H9 (cell line): ENCODE results near the gene CACNB2. TPM values are rescaled to one million over a fixed set of nuclear protein-coding genes. Genes with fewer than 3 reads are reported as not detected.

Source experiments
- DNase-seq: peaks from one replicate; pipeline ENCODE4 v3.0.0-alpha.2; 2017
- H2AFZ ChIP-seq: one replicate; pipeline ENCODE4 v1.6.1; 2013; ENCODE audit warnings: mild to moderate bottlenecking, low read length, control low read depth, moderate library complexity
- H2AK5ac ChIP-seq: 2 replicates; pipeline ENCODE4 v1.6.1; 2013; ENCODE audit warnings: low read length, control low read depth, mixed read lengths; ENCODE audit not compliant: insufficient read length
- H2BK120ac ChIP-seq: one replicate; pipeline ENCODE4 v1.6.1; 2013; ENCODE audit warnings: low read depth, mild to moderate bottlenecking, low read length, control low read depth, inconsistent platforms; ENCODE audit not compliant: poor library complexity, severe bottlenecking
- H2BK12ac ChIP-seq: 2 replicates; pipeline ENCODE4 v1.6.1; 2013; ENCODE audit warnings: low read length, control low read depth, mixed read lengths, low read depth; ENCODE audit not compliant: insufficient read length
- H2BK15ac ChIP-seq: 2 replicates; pipeline ENCODE4 v1.6.1; 2013; ENCODE audit warnings: low read depth, low read length, control low read depth
- H2BK20ac ChIP-seq: one replicate; pipeline ENCODE4 v1.6.1; 2013; ENCODE audit warnings: low read depth, mild to moderate bottlenecking, low read length, control low read depth, inconsistent platforms; ENCODE audit not compliant: poor library complexity, severe bottlenecking
- H2BK5ac ChIP-seq: 2 replicates; pipeline ENCODE4 v1.6.1; 2013; ENCODE audit warnings: low read length, control low read depth, mixed read lengths; ENCODE audit not compliant: insufficient read length
- H3K14ac ChIP-seq: 2 replicates; pipeline ENCODE4 v1.6.1; 2013; ENCODE audit warnings: low read length, control low read depth; ENCODE audit not compliant: insufficient read depth
- H3K18ac ChIP-seq: 2 replicates; pipeline ENCODE4 v1.6.1; 2013; ENCODE audit warnings: low read depth, mild to moderate bottlenecking, mixed read lengths, low read length, control low read depth; ENCODE audit not compliant: insufficient read length
- H3K23ac ChIP-seq: 2 replicates; pipeline ENCODE4 v1.6.1; 2013; ENCODE audit warnings: low read length, control low read depth, mixed read lengths, low read depth; ENCODE audit not compliant: insufficient read length
- H3K23me2 ChIP-seq: 2 replicates; pipeline ENCODE4 v1.6.1; 2013; ENCODE audit warnings: low read depth, mild to moderate bottlenecking, mixed read lengths, low read length, control low read depth; ENCODE audit not compliant: insufficient read length, poor library complexity, severe bottlenecking
- H3K27ac ChIP-seq: 2 replicates; pipeline ENCODE4 v1.5.1; 2013; ENCODE audit warnings: low read length, control low read depth, mixed read lengths, low read depth; ENCODE audit not compliant: insufficient read length
- H3K27me3 ChIP-seq: 2 replicates; pipeline ENCODE4 v1.6.1; 2013; ENCODE audit warnings: low read length, control low read depth, inconsistent platforms; ENCODE audit not compliant: insufficient read depth
- H3K4ac ChIP-seq: 2 replicates; pipeline ENCODE4 v1.6.1; 2013; ENCODE audit warnings: low read depth, mild to moderate bottlenecking, control low read depth, inconsistent platforms, low read length, moderate library complexity
- H3K4me1 ChIP-seq: 2 replicates; pipeline ENCODE4 v1.6.1; 2013; ENCODE audit warnings: low read length, control low read depth, inconsistent platforms; ENCODE audit not compliant: insufficient read depth
- H3K4me2 ChIP-seq: 2 replicates; pipeline ENCODE4 v1.6.1; 2013; ENCODE audit warnings: low read length, control low read depth, mixed read lengths; ENCODE audit not compliant: insufficient read length, insufficient read depth
- H3K56ac ChIP-seq: 2 replicates; pipeline ENCODE4 v1.6.1; 2013; ENCODE audit warnings: low read depth, mild to moderate bottlenecking, mixed read lengths, low read length, control low read depth; ENCODE audit not compliant: insufficient read length
- H3K79me1 ChIP-seq: 2 replicates; pipeline ENCODE4 v1.6.1; 2013; ENCODE audit warnings: low read depth, mild to moderate bottlenecking, moderate library complexity, low read length, control low read depth, inconsistent platforms; ENCODE audit not compliant: insufficient read depth, poor library complexity, severe bottlenecking
- H3K79me2 ChIP-seq: 2 replicates; pipeline ENCODE4 v1.6.1; 2013; ENCODE audit warnings: low read length, control low read depth, inconsistent platforms; ENCODE audit not compliant: insufficient read depth
- H3K9ac ChIP-seq: 2 replicates; pipeline ENCODE4 v1.6.1; 2013; ENCODE audit warnings: low read length, control low read depth, mixed read lengths; ENCODE audit not compliant: insufficient read length; ENCODE audit errors: extremely low read depth
- H3K9me3 ChIP-seq: one replicate; pipeline ENCODE4 v1.6.1; 2013; ENCODE audit warnings: low read depth, low read length, inconsistent platforms; ENCODE audit not compliant: control insufficient read depth
- H3T11ph ChIP-seq: one replicate; pipeline ENCODE4 v1.6.1; 2013; ENCODE audit warnings: mild to moderate bottlenecking, low read length, control low read depth, inconsistent platforms
- H4K20me1 ChIP-seq: one replicate; pipeline ENCODE4 v1.6.1; 2013; ENCODE audit not compliant: control insufficient read depth, insufficient read length, insufficient read depth
- H4K5ac ChIP-seq: 2 replicates; pipeline ENCODE4 v1.6.1; 2013; ENCODE audit warnings: low read depth, mild to moderate bottlenecking, mixed read lengths, low read length, control low read depth; ENCODE audit not compliant: insufficient read length
- H4K8ac ChIP-seq: replicated peaks from 2 replicates; pipeline ENCODE4 v1.6.1; 2013; ENCODE audit warnings: low read length, control low read depth, mixed read lengths, low read depth; ENCODE audit not compliant: insufficient read length
- H4K91ac ChIP-seq: 2 replicates; pipeline ENCODE4 v1.6.1; 2013; ENCODE audit warnings: low read depth, mild to moderate bottlenecking, moderate library complexity, mixed read lengths, low read length, control low read depth; ENCODE audit not compliant: insufficient read length
- H3K27ac Mint-ChIP-seq, 3 experiments: 2 replicates in 2 of 3; 3 replicates in 1 of 3; pipeline ENCODE4 v1.8.0; 2020 to 2021; ENCODE audit warnings: mixed read lengths in 3 of 3, mild to moderate bottlenecking in 1 of 3, moderate library complexity in 1 of 3
- H3K27me3 Mint-ChIP-seq: 2 replicates; pipeline ENCODE4 v1.8.0; 2021; ENCODE audit warnings: low read depth, mild to moderate bottlenecking, moderate library complexity, mixed read lengths
- H3K36me3 Mint-ChIP-seq, 3 experiments: 2 replicates in 2 of 3; 3 replicates in 1 of 3; pipeline ENCODE4 v1.8.0; 2020 to 2021; ENCODE audit warnings: low read depth in 3 of 3, mixed read lengths in 3 of 3; ENCODE audit not compliant: insufficient read depth in 1 of 3
- H3K4me1 Mint-ChIP-seq, 2 experiments: 2 replicates each; pipeline ENCODE4 v1.8.0; 2020; ENCODE audit warnings: mixed read lengths in 2 of 2
- H3K4me3 Mint-ChIP-seq, 2 experiments: 2 replicates in 1 of 2; 3 replicates in 1 of 2; pipeline ENCODE4 v1.8.0; 2020 to 2021; ENCODE audit warnings: mild to moderate bottlenecking in 2 of 2, mixed read lengths in 2 of 2, moderate library complexity in 1 of 2
- H3K9me3 Mint-ChIP-seq, 2 experiments: 2 replicates in 1 of 2; 3 replicates in 1 of 2; pipeline ENCODE4 v1.8.0; 2020; ENCODE audit warnings: mild to moderate bottlenecking in 2 of 2, mixed read lengths in 2 of 2, moderate library complexity in 1 of 2
- CTCF ChIP-seq: fragments of 200-600 bp; sonication (generic); conservative IDR thresholded peaks from 3 replicates; pipeline ENCODE4 v1.8.0; 2021; ENCODE audit warnings: antibody characterized with exemption, mild to moderate bottlenecking
- WGBS: extraction: QIAGEN DNeasy Blood & Tissue Kit; methylation state at CpG from one replicate; pipeline ENCODE4 v1.1.7; 2013; ENCODE audit warnings: missing lambda C conversion rate, low lambda C conversion rate, mixed read lengths; ENCODE audit not compliant: insufficient read length; ENCODE audit errors: extremely low coverage; 5-methylcytosine and 5-hydroxymethylcytosine counted together
- total RNA-seq: library from RNA; stranded (reverse); gene quantifications from 2 replicates; pipeline ENCODE4 v1.2.1, GENCODE V29; 2021

CACNB2 gene
- total RNA-seq, 1 experiment from 2014 or later: 2.6 TPM

GRCh38 chr10:18359812-18360211, 219.6 kb downstream of the CACNB2 start:
- no peaks in the 10 kb centered on the region for H3K4me1 Mint-ChIP-seq
- no peaks in the 10 kb centered on the region for H3K36me3 Mint-ChIP-seq
- no CpG with 5 or more reads among the region's 5 CpGs for WGBS

More at GRCh38 chr10:18359812-18360211, 219.6 kb downstream of the CACNB2 start:
- Histone ChIP-seq H3K27me3 (no peaks in the 10 kb centered on the region), H2BK5ac (no peak overlapping the region), H2BK120ac (no peak overlapping the region), H2BK15ac (no peak overlapping the region), H3K9ac (no peak overlapping the region), H3K79me1 (no peaks in the 10 kb centered on the region), H3K23ac (no peak overlapping the region), H4K20me1 (no peaks in the 10 kb centered on the region), H3T11ph (no peak overlapping the region), H3K56ac (no peak overlapping the region), H3K27ac (no peak overlapping the region), H2AK5ac (no peak overlapping the region), H3K4me2 (no peak overlapping the region), H3K23me2 (no peaks in the 10 kb centered on the region), H4K5ac (no peak overlapping the region), H3K18ac (no peak overlapping the region), H3K79me2 (no peaks in the 10 kb centered on the region), H3K14ac (no peak overlapping the region), H4K91ac (no peak overlapping the region), H2BK12ac (no peak overlapping the region), H2AFZ (no peak overlapping the region), H3K4me1 (no peaks in the 10 kb centered on the region; the same call in 1 of the 2 replicates), H2BK20ac (no peak overlapping the region), H3K4ac (no peak overlapping the region), H4K8ac (no peak overlapping the region), H3K9me3 (no peaks in the 10 kb centered on the region)
- Mint-ChIP-seq H3K4me3 (no peak overlapping the region), H3K9me3 (no peaks in the 10 kb centered on the region), H3K27ac (no peak overlapping the region; a peak in 1 of 7 replicates), H3K27me3 (no peaks in the 10 kb centered on the region)
- DNase-seq: no peak
- no peak for TF ChIP-seq CTCF
